NCI-H460 (cell line): ENCODE measurements around the gene NFATC2IP. TPM values are rescaled to one million over a fixed set of nuclear protein-coding genes. Genes with fewer than 3 reads are reported as not detected.
"Not testable (repeated sequence)": the region's sequence is repeated elsewhere in the genome, so short reads cannot be mapped to it uniquely, and the experiment has no call there.

Experiments
- DNase-seq: peaks from one replicate; pipeline ENCODE4 v3.0.0-alpha.2; 2016; ENCODE audit warnings: low read depth; ENCODE audit errors: extremely low read depth
- total RNA-seq: library from RNA; depleted of rRNA; stranded (reverse); fragments of >200 nt; shearing (Covaris generic); gene quantifications from 2 replicates; pipeline ENCODE4 v1.2.3, GENCODE V29; 2014

Gene NFATC2IP
- total RNA-seq, 1 experiment from 2014 or later, result 28.6 TPM

DNA sequence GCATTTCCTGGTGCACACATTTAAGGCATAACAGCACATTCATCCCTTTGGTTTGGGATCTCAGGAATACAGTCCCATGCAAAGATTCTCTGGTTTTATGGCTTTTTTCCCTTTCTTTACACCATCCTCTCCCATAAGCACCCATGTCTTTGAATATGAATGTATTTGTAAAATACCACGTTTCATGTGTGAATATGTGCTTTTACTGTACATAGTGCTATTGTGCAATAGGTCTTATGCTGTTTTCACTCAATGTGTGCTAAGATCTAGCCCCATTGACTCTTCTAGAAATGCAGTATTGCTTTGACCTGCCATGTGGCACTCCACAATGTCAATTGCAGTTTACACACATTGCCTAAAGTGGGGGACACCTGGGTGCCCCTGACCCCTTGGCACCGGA is 13.8 kb downstream of the NFATC2IP start:
- no peak for DNase-seq

GRCh38 chr16:28967156-28967555 is 16.4 kb downstream of the NFATC2IP start:
- no peak for DNase-seq

GRCh38 chr16:28969696-28970095 is 19.0 kb downstream of the NFATC2IP start:
- DNase-seq, result not testable (repeated sequence)

GRCh38 chr16:28974007-28974436 is 23.3 kb downstream of the NFATC2IP start:
- DNase-seq, result peak; percentile 61

- peak; percentile 94 for DNase-seq
Measured at GRCh38 chr16:28974437-28975157, 23.9 kb downstream of the NFATC2IP start, which contains the start of gene SPNS1. Gene SPNS1, plus strand, starts transcription at chr16:28974778. Its CDS starts 374 bp downstream, at chr16:28975152.

DNA sequence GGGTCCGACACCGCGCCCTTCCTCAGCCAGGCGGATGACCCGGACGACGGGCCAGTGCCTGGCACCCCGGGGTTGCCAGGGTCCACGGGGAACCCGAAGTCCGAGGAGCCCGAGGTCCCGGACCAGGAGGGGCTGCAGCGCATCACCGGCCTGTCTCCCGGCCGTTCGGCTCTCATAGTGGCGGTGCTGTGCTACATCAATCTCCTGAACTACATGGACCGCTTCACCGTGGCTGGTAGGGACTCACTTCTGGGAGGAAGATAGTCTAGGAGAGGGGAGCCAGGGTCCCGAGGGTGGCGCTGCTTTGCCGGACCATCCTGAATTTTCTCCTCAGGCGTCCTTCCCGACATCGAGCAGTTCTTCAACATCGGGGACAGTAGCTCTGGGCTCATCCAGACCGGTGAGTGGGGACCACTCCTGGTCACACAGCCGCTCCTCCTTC is 24.4 kb downstream of the NFATC2IP start:
- DNase-seq, result no peak

DNA sequence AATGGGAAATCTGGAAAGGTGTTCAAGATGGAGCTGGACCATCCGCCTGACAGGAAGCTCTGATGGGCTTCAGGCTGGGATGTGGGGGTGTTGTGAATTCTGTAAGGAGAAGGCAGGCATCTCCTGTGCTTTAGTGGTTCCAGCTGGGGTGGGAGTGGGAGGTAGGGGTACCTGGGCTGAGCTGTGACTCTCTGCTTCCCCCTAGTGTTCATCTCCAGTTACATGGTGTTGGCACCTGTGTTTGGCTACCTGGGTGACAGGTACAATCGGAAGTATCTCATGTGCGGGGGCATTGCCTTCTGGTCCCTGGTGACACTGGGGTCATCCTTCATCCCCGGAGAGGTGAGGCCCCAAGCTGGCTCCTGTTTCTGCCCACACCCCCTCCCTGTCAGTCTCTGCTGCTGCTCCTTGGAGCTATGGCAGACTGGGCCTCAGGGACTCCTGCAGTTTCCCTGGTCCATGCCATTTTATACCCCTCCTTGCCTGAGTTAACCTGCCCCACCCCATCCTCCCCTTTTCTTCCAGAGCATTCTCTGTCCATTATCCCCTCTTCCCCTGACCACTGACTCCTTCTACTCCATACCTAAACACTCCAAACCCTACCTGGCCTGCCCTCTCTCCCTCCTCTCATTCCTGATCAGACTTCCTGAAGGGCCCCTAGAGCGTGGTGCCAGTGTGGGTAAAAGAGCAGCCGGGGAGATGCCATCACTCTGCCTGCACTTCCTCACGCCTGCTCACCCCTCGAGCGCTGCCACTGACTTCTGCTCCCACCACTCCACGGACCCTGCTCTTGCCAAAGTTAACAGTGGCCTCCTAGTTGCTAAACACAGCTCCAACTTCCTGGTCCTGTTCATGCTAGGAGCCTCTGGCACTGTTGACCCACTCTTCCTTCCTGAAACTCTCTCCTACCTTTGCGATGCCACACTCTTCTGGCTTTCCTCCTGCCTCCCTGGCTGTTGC is 27.2 kb downstream of the NFATC2IP start:
- peak; percentile 7 for DNase-seq

GRCh38 chr16:28980330-28980729 is 29.6 kb downstream of the NFATC2IP start:
- not testable (repeated sequence) for DNase-seq

DNA sequence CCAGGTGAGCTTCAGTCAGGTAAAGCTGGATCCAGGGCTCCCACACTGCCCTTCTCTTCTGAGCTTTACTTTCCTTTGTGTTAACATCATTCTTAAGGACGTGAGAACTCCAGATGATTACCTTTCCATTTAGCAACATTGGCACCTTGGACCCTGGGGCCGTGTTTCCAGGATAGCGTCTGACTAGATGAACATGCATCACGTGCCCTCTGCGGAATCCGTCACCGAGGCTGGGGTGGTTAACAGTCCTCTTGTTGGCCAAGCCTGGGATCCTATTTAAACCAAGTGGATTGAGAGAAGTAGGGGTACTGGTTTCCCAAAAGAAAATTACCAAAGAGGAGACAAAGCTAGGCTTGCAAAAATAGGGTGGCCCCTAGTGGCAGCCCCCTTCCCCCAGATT is 30.2 kb downstream of the NFATC2IP start:
- no peak for DNase-seq

DNA sequence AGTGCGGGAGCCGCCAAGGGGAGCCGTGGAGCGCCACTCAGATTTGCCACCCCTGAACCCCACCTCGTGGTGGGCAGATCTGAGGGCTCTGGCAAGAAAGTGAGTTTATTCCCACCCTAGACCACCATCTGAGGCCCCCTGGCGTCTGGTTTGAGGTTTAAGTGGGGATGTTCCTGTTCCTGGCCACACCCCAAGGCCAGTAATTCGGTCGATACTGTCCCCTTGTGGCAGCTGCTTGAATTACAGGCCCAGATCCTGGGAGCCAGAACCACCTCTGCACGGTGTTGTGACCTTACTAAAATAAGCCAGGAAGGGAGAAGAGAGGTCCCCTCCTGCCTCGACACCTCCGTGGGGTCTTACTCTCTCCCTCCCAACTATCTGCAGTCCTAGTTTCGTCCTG is 30.8 kb downstream of the NFATC2IP start:
- DNase-seq, result peak; percentile 9

- no peak for DNase-seq
Measured at GRCh38 chr16:28982418-28982817, 31.7 kb downstream of the NFATC2IP start.

DNA sequence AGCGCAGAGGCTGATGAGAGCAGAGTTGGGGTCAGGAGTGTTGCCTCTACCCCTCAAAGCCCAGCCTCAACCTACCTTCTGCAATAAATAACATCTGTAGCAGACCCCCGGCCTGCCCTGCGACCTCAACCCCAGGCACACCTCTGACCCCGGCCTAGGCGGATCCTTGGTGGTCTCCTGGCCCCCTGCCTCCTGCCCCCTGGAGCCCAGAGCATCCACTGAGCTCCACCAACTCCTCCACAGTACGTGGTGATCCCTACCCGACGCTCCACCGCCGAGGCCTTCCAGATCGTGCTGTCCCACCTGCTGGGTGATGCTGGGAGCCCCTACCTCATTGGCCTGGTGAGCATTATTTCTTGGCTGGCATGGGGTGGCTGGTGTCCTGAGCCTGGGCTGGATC is 32.2 kb downstream of the NFATC2IP start:
- no peak for DNase-seq

- DNase-seq, result no peak
Measured at GRCh38 chr16:28983644-28984043, 32.9 kb downstream of the NFATC2IP start.

DNA sequence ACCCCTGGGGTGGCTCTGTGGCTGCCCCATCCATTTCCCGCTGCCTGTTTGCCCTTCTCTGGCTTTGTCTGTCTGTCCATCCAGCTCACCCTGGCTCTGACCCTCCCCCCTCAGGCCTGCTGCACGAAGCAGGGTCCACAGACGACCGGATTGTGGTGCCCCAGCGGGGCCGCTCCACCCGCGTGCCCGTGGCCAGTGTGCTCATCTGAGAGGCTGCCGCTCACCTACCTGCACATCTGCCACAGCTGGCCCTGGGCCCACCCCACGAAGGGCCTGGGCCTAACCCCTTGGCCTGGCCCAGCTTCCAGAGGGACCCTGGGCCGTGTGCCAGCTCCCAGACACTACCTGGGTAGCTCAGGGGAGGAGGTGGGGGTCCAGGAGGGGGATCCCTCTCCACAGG is 33.4 kb downstream of the NFATC2IP start:
- DNase-seq, result no peak

- no peak for DNase-seq
Measured at GRCh38 chr16:28984619-28985135, 33.9 kb downstream of the NFATC2IP start, which contains the start of gene LAT. Gene LAT, plus strand, starts transcription at chr16:28985052. Its CDS starts 366 bp downstream, at chr16:28985418.

GRCh38 chr16:28985211-28986041 is 34.7 kb downstream of the NFATC2IP start:
- no peak for DNase-seq

- no peak for DNase-seq
Measured at GRCh38 chr16:28986046-28986445, 35.3 kb downstream of the NFATC2IP start.

- DNase-seq, result no peak
Measured at GRCh38 chr16:28986492-28986891, 35.8 kb downstream of the NFATC2IP start.

DNA sequence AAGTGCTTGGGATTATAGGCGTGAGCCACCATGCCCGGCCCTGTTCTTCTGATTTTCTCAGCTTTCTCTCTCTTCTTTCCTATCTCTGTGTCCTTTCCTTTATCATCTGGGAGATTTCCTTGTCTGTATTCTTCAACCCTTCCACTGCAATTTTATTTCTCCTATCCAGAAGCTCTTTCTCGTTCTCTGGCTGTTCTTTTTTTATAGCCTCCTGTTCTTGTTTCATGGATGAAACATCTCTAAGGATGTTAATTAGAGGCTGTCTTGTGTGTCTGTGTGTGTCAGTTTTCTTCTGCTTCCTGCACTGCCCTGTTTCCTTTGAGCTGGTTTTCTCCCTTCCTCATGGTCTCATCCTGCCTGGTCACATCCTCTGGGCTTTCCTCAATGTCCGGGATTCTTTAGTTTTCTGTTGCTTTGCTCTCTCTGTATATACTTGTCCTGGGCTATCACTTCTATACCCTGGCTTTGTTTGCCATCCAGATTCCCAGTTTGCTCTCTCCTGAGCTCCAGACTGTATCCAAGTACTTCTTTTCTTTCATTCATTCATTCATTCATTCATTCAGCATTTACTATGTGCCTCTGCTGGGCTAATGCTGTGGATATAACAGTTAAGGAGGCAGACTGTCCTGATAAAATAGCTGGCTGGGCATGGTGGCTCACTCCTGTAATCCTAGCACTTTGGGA is 36.6 kb downstream of the NFATC2IP start:
- no peak for DNase-seq

DNA sequence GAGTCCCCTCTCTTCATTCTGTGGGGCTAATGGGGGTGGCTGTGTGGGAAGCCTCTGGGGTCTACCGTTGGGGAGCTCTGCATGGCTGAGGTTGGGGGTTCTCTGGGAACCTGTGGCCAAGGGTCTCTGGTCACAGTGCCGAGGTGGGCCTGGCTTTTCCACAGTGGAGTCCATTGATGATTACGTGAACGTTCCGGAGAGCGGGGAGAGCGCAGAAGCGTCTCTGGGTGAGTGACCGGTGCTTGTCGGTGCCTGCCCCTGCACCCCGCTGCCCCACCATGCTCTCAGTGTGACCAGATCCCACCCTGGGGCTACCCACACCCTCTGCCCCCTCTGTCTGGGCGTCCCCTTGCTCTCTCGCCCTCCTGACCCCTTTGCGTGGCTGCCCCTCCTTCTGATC is 38.6 kb downstream of the NFATC2IP start:
- DNase-seq, result no peak
